Ectodermal cell (in vitro differentiated cells): ENCODE measurements around the gene CEP164.
"Not testable (repeated sequence)": the region's sequence is repeated elsewhere in the genome, so short reads cannot be mapped to it uniquely, and the experiment has no call there.

Experiments
- H3K27ac ChIP-seq: 2 replicates; pipeline ENCODE4 v1.7.0; 2013; ENCODE audit warnings: mild to moderate bottlenecking, low read depth, low read length; ENCODE audit not compliant: insufficient read depth, poor library complexity, severe bottlenecking
- H3K27me3 ChIP-seq: 2 replicates; pipeline ENCODE4 v1.7.0; 2013; ENCODE audit warnings: mild to moderate bottlenecking, low read length; ENCODE audit not compliant: insufficient read depth, control insufficient read depth, poor library complexity, severe bottlenecking
- H3K36me3 ChIP-seq: one replicate; pipeline ENCODE4 v1.7.0; 2013; ENCODE audit warnings: low read length; ENCODE audit not compliant: control insufficient read depth, insufficient read depth
- H3K4me1 ChIP-seq: one replicate; pipeline ENCODE4 v1.7.0; 2013; ENCODE audit warnings: low read length; ENCODE audit not compliant: control insufficient read depth, insufficient read depth
- H3K4me3 ChIP-seq: 2 replicates; pipeline ENCODE4 v1.7.0; 2013; ENCODE audit warnings: low read depth, low read length, control low read depth; ENCODE audit not compliant: insufficient read depth
- H3K9me3 ChIP-seq: 2 replicates; pipeline ENCODE4 v1.7.0; 2013; ENCODE audit warnings: mild to moderate bottlenecking, low read length, moderate library complexity; ENCODE audit not compliant: control insufficient read depth
- WGBS, 2 experiments: methylation state at CpG; one replicate each; pipeline ENCODE4 v1.1.7; 2013; ENCODE audit warnings: missing lambda C conversion rate in 2 of 2; 5-methylcytosine and 5-hydroxymethylcytosine counted together

CEP164 gene

GRCh38 chr11:117444711-117445658 lies 117.3 kb downstream of the CEP164 start:
- 88 to 89% methylated on average over 17 of the region's 17 CpGs for WGBS, 2 experiments
- Histone ChIP-seq H3K27me3 (peaks cover 19% of the 10 kb centered on the region), H3K4me3 (no peak overlapping the region), H3K36me3 (no peaks in the 10 kb centered on the region), H3K4me1 (peaks cover 9% of the 10 kb centered on the region), H3K27ac (no peak overlapping the region), H3K9me3 (no peaks in the 10 kb centered on the region)

GRCh38 chr11:117449111-117449693 lies 121.5 kb downstream of the CEP164 start:
- Histone ChIP-seq H3K27me3 (peaks cover 1% of the 10 kb centered on the region), H3K27ac (no peak overlapping the region), H3K36me3 (no peaks in the 10 kb centered on the region), H3K4me1 (no peaks in the 10 kb centered on the region), H3K9me3 (no peaks in the 10 kb centered on the region), H3K4me3 (no peak overlapping the region)
- WGBS, 2 experiments: 93% methylated on average over 9 of the region's 9 CpGs

- no peak overlapping the region for H3K4me3 ChIP-seq
- H3K36me3 ChIP-seq: no peaks in the 10 kb centered on the region
- WGBS, 2 experiments: 91 to 94% methylated on average over 6 of the region's 6 CpGs
- no peaks in the 10 kb centered on the region for H3K9me3 ChIP-seq
- H3K27ac ChIP-seq: no peak overlapping the region
- no peaks in the 10 kb centered on the region for H3K4me1 ChIP-seq
- no peaks in the 10 kb centered on the region for H3K27me3 ChIP-seq
These were observed 126.4 kb downstream of the CEP164 start for GRCh38 chr11:117453886-117454563.

GRCh38 chr11:117454564-117454917 lies 126.9 kb downstream of the CEP164 start:
- WGBS, 2 experiments: 94 to 100% methylated on average over 1 of the region's 1 CpG
- no peaks in the 10 kb centered on the region for H3K27me3 ChIP-seq
- no peaks in the 10 kb centered on the region for H3K36me3 ChIP-seq
- H3K9me3 ChIP-seq: no peaks in the 10 kb centered on the region
- no peak overlapping the region for H3K4me3 ChIP-seq
- no peak overlapping the region for H3K27ac ChIP-seq
- H3K4me1 ChIP-seq: no peaks in the 10 kb centered on the region

GRCh38 chr11:117456027-117456720 lies 128.5 kb downstream of the CEP164 start:
- H3K27me3 ChIP-seq: no peaks in the 10 kb centered on the region
- H3K36me3 ChIP-seq: no peaks in the 10 kb centered on the region
- no peaks in the 10 kb centered on the region for H3K4me1 ChIP-seq
- no peaks in the 10 kb centered on the region for H3K9me3 ChIP-seq
- no peak overlapping the region for H3K4me3 ChIP-seq
- 95 to 96% methylated on average over 7 of the region's 7 CpGs for WGBS, 2 experiments
- no peak overlapping the region for H3K27ac ChIP-seq

GRCh38 chr11:117456721-117457029 lies 129.0 kb downstream of the CEP164 start:
- H3K36me3 ChIP-seq, H3K4me3 ChIP-seq, H3K27me3 ChIP-seq, H3K27ac ChIP-seq, H3K9me3 ChIP-seq, H3K4me1 ChIP-seq: not testable (repeated sequence)
- 94 to 95% methylated on average over 8 of the region's 8 CpGs for WGBS, 2 experiments

GRCh38 chr11:117457031-117457785 lies 129.6 kb downstream of the CEP164 start:
- no peaks in the 10 kb centered on the region for H3K36me3 ChIP-seq
- WGBS, 2 experiments: 87 to 89% methylated on average over 15 of the region's 15 CpGs

GRCh38 chr11:117457835-117458234 lies 130.2 kb downstream of the CEP164 start:
- no peaks in the 10 kb centered on the region for H3K27me3 ChIP-seq
- H3K36me3 ChIP-seq: no peaks in the 10 kb centered on the region
- no peak overlapping the region for H3K27ac ChIP-seq
- H3K9me3 ChIP-seq: no peaks in the 10 kb centered on the region
- 88% methylated on average over 9 of the region's 9 CpGs for WGBS, 2 experiments
- H3K4me3 ChIP-seq: no peak overlapping the region
- no peaks in the 10 kb centered on the region for H3K4me1 ChIP-seq

More at GRCh38 chr11:117457031-117457785, 129.6 kb downstream of the CEP164 start:
- Histone ChIP-seq H3K4me3 (no peak overlapping the region), H3K27ac (no peak overlapping the region), H3K4me1 (no peaks in the 10 kb centered on the region), H3K27me3 (no peaks in the 10 kb centered on the region), H3K9me3 (no peaks in the 10 kb centered on the region)

GRCh38 chr11:117458275-117459122 lies 130.8 kb downstream of the CEP164 start:
- Histone ChIP-seq H3K4me3 (no peak overlapping the region), H3K27me3 (no peaks in the 10 kb centered on the region), H3K4me1 (no peaks in the 10 kb centered on the region), H3K9me3 (no peaks in the 10 kb centered on the region), H3K36me3 (no peaks in the 10 kb centered on the region), H3K27ac (no peak overlapping the region)
- 94% methylated on average over 22 of the region's 22 CpGs for WGBS, 2 experiments
